Stimulated activated CD4-positive, alpha-beta T cell treated with anti-CD3 and anti-CD28 coated beads, Interleukin-4, amount 100 ng/mL, for 48 hours (primary cell): Measurements from ENCODE around the gene GTF3C4.

Experiments
- DNase-seq, 2 donors: peaks; one replicate each; pipeline ENCODE4 v3.0.0-alpha.2; 2020; ENCODE audit warnings: low read depth in 2 of 2

Gene GTF3C4

GRCh38 chr9:132647355-132647754 lies 22.9 kb upstream of the GTF3C4 start:
- DNase-seq: peak in 1 of 2 donors; percentile 11

- no peak for DNase-seq
Observed at GRCh38 chr9:132647806-132648205, 22.5 kb upstream of the GTF3C4 start.

- no peak for DNase-seq
Observed at GRCh38 chr9:132648283-132648682, 22.0 kb upstream of the GTF3C4 start.

GRCh38 chr9:132648685-132649084 lies 21.6 kb upstream of the GTF3C4 start:
- no peak for DNase-seq

GRCh38 chr9:132651259-132651658 lies 19.0 kb upstream of the GTF3C4 start:
- no peak for DNase-seq

GRCh38 chr9:132656299-132656698 lies 14.0 kb upstream of the GTF3C4 start:
- DNase-seq: no peak

GRCh38 chr9:132662152-132662945 lies 7.9 kb upstream of the GTF3C4 start:
- no peak for DNase-seq

- DNase-seq: no peak
Observed at GRCh38 chr9:132663117-132663516, 7.1 kb upstream of the GTF3C4 start.

GRCh38 chr9:132663851-132664250 lies 6.4 kb upstream of the GTF3C4 start:
- DNase-seq: no peak

- no peak for DNase-seq
Observed at GRCh38 chr9:132669319-132669697, 956 bp upstream of the GTF3C4 start.

- DNase-seq: peak; percentile 82 to 83
Observed at GRCh38 chr9:132669698-132670456, 387 bp upstream of the GTF3C4 start, which contains the start of gene DDX31. TSS of gene DDX31 (minus strand) at chr9:132669983. CDS start at chr9:132669934, 49 bp downstream.

- no peak for DNase-seq
Observed at GRCh38 chr9:132671620-132672412, 1.6 kb downstream of the GTF3C4 start.

GRCh38 chr9:132672413-132672690 lies 2.1 kb downstream of the GTF3C4 start:
- no peak for DNase-seq

- no peak for DNase-seq
Observed at GRCh38 chr9:132673355-132673754, 3.1 kb downstream of the GTF3C4 start.

- DNase-seq: no peak
Observed at GRCh38 chr9:132674485-132674884, 4.2 kb downstream of the GTF3C4 start.

- no peak for DNase-seq
Observed at GRCh38 chr9:132677976-132678375, 7.7 kb downstream of the GTF3C4 start.

GRCh38 chr9:132679946-132680625 lies 9.8 kb downstream of the GTF3C4 start:
- no peak for DNase-seq

GRCh38 chr9:132681561-132681960 lies 11.3 kb downstream of the GTF3C4 start:
- DNase-seq: no peak

GRCh38 chr9:132683873-132684272 lies 13.6 kb downstream of the GTF3C4 start:
- no peak for DNase-seq

GRCh38 chr9:132690696-132691095 lies 20.4 kb downstream of the GTF3C4 start:
- no peak for DNase-seq

- no peak for DNase-seq
Observed at GRCh38 chr9:132694144-132694543, 23.9 kb downstream of the GTF3C4 start.

GRCh38 chr9:132697230-132697629 lies 27.0 kb downstream of the GTF3C4 start:
- no peak for DNase-seq
